Endothelial cell of umbilical vein (primary cell): ENCODE data around the gene DENND4A.

Experiments used
- EZH2 ChIP-seq: IDR thresholded peaks from 2 replicates; pipeline ENCODE4 v1.6.1; 2012; ENCODE audit warnings: borderline replicate concordance, low read depth, mild to moderate bottlenecking, moderate library complexity, low read length, inconsistent platforms; ENCODE audit not compliant: severe bottlenecking
- POLR2A ChIP-seq: IDR thresholded peaks from 2 replicates; pipeline ENCODE4 v1.6.1; 2012; ENCODE audit warnings: low read depth, mild to moderate bottlenecking, control low read depth, low read length
- TF ChIP-seq, protein P1 (sequence below), 2 donors: IDR thresholded peaks; 1 replicate in 1 of 2; 2 replicates in 1 of 2; pipeline ENCODE4 v1.5.1; 2011; ENCODE audit warnings: low read length in 2 of 2, mild to moderate bottlenecking in 2 of 2, moderate library complexity in 2 of 2, control low read depth in 1 of 2, inconsistent platforms in 1 of 2, low read depth in 1 of 2; ENCODE audit not compliant: insufficient read depth in 1 of 2; ENCODE audit errors: extremely low read depth in 1 of 2

DNA sequence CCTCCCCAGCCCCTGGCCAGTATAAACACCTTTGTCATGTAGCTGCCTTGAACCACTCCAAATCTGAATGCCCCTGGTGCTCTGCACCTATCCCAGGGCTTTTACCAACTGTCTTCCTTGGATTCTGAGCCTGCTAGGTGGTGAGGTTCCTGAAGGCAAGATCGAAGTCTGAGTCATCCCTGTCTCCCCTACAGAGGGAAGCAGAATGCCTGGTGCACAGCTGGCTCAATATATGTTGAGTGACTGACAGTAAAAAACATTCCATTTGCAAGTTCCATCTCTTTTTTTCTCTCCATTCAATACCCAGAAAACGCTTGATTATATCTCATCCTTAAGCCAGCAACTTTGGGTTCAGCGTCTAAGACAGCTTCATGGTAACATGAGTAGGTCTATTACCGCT, 145.6 kb downstream of the DENND4A start:
- TF ChIP-seq, protein P1, sequence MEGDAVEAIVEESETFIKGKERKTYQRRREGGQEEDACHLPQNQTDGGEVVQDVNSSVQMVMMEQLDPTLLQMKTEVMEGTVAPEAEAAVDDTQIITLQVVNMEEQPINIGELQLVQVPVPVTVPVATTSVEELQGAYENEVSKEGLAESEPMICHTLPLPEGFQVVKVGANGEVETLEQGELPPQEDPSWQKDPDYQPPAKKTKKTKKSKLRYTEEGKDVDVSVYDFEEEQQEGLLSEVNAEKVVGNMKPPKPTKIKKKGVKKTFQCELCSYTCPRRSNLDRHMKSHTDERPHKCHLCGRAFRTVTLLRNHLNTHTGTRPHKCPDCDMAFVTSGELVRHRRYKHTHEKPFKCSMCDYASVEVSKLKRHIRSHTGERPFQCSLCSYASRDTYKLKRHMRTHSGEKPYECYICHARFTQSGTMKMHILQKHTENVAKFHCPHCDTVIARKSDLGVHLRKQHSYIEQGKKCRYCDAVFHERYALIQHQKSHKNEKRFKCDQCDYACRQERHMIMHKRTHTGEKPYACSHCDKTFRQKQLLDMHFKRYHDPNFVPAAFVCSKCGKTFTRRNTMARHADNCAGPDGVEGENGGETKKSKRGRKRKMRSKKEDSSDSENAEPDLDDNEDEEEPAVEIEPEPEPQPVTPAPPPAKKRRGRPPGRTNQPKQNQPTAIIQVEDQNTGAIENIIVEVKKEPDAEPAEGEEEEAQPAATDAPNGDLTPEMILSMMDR (IDR thresholded peaks at IDR 0.05; ENCODE audit: extremely low read depth in 1 of 2, insufficient read depth in 1 of 2, low read depth in 1 of 2, low read length in 2 of 2): no peak
- TF ChIP-seq POLR2A (no peak), EZH2 (no peak)
